HG03060 (cell line): ENCODE measurements around the gene CDH4.

Source experiments
- ATAC-seq: cut with Tn5 transposase; IDR thresholded peaks from one replicate; pipeline ENCODE4 v1.9.1; 2021; ENCODE audit warnings: low read depth, moderate number of reproducible peaks; ENCODE audit not compliant: unreplicated experiment

Gene CDH4

GRCh38 chr20:61631751-61632150 is 379.7 kb downstream of the CDH4 start:
- ATAC-seq = no peak

- ATAC-seq = no peak
Observed at GRCh38 chr20:61633004-61633403, 380.9 kb downstream of the CDH4 start.

- no peak for ATAC-seq
Observed at GRCh38 chr20:61634376-61635145, 382.5 kb downstream of the CDH4 start.

GRCh38 chr20:61635721-61636455 is 383.8 kb downstream of the CDH4 start:
- ATAC-seq = no peak

GRCh38 chr20:61636531-61637116 is 384.6 kb downstream of the CDH4 start:
- ATAC-seq = no peak

- ATAC-seq = no peak
Observed at GRCh38 chr20:61638802-61639585, 386.9 kb downstream of the CDH4 start.

GRCh38 chr20:61640131-61640870 is 388.2 kb downstream of the CDH4 start:
- ATAC-seq = no peak

GRCh38 chr20:61640871-61641245 is 388.8 kb downstream of the CDH4 start:
- ATAC-seq = no peak

- no peak for ATAC-seq
Observed at GRCh38 chr20:61643656-61644377, 391.8 kb downstream of the CDH4 start.

- ATAC-seq = no peak
Observed at GRCh38 chr20:61644378-61645076, 392.5 kb downstream of the CDH4 start.

GRCh38 chr20:61645732-61646131 is 393.7 kb downstream of the CDH4 start:
- ATAC-seq = no peak

- ATAC-seq = no peak
Observed at GRCh38 chr20:61646453-61646852, 394.4 kb downstream of the CDH4 start.

- no peak for ATAC-seq
Observed at GRCh38 chr20:61646986-61647385, 394.9 kb downstream of the CDH4 start.

- no peak for ATAC-seq
Observed at GRCh38 chr20:61647702-61648101, 395.6 kb downstream of the CDH4 start.

GRCh38 chr20:61649105-61649859 is 397.2 kb downstream of the CDH4 start:
- no peak for ATAC-seq

- ATAC-seq = no peak
Observed at GRCh38 chr20:61649860-61650162, 397.8 kb downstream of the CDH4 start.

- ATAC-seq = no peak
Observed at GRCh38 chr20:61650912-61651733, 399.1 kb downstream of the CDH4 start.

GRCh38 chr20:61652146-61652545 is 400.1 kb downstream of the CDH4 start:
- ATAC-seq = no peak
